GM19328 (cell line): ENCODE results near the gene ITIH4.

Experiments used
- ATAC-seq: cut with Tn5 transposase; IDR thresholded peaks from one replicate; pipeline ENCODE4 v1.9.1; 2021; ENCODE audit warnings: mild to moderate bottlenecking, moderate library complexity; ENCODE audit not compliant: unreplicated experiment

ITIH4 gene

GRCh38 chr3:52834871-52835501 is 4.5 kb upstream of the ITIH4 start, which contains the start of gene MUSTN1:
Gene MUSTN1 (minus strand): TSS chr3:52835019. CDS start chr3:52834948, 71 bp downstream.
- no peak for ATAC-seq

GRCh38 chr3:52833202-52833601 is 2.7 kb upstream of the ITIH4 start:
- no peak for ATAC-seq

GRCh38 chr3:52831500-52832301 is 1.2 kb upstream of the ITIH4 start:
- no peak for ATAC-seq

GRCh38 chr3:52829906-52830463 is 487 bp downstream of the ITIH4 start:
- ATAC-seq = no peak

- no peak for ATAC-seq
These were observed 990 bp downstream of the ITIH4 start for GRCh38 chr3:52829482-52829881.

- no peak for ATAC-seq
These were observed 2.6 kb downstream of the ITIH4 start for GRCh38 chr3:52827866-52828376.

- no peak for ATAC-seq
These were observed 3.0 kb downstream of the ITIH4 start for GRCh38 chr3:52827441-52827840.

- no peak for ATAC-seq
These were observed 6.4 kb downstream of the ITIH4 start for GRCh38 chr3:52824037-52824436.

GRCh38 chr3:52822363-52822762 is 8.1 kb downstream of the ITIH4 start:
- ATAC-seq = no peak

- no peak for ATAC-seq
These were observed 9.7 kb downstream of the ITIH4 start for GRCh38 chr3:52820736-52821135.

- ATAC-seq = no peak
These were observed 10.5 kb downstream of the ITIH4 start for GRCh38 chr3:52819936-52820335.

GRCh38 chr3:52817860-52818259 is 12.6 kb downstream of the ITIH4 start:
- ATAC-seq = no peak

GRCh38 chr3:52817221-52817620 is 13.3 kb downstream of the ITIH4 start:
- no peak for ATAC-seq

GRCh38 chr3:52816654-52817053 is 13.8 kb downstream of the ITIH4 start:
- no peak for ATAC-seq

GRCh38 chr3:52816199-52816598 is 14.3 kb downstream of the ITIH4 start:
- no peak for ATAC-seq

- no peak for ATAC-seq
These were observed 16.7 kb downstream of the ITIH4 start for GRCh38 chr3:52813810-52814209.

- no peak for ATAC-seq
These were observed 18.9 kb downstream of the ITIH4 start for GRCh38 chr3:52811452-52812011.

GRCh38 chr3:52810923-52811322 is 19.5 kb downstream of the ITIH4 start:
- no peak for ATAC-seq

- no peak for ATAC-seq
These were observed 20.7 kb downstream of the ITIH4 start for GRCh38 chr3:52809662-52810377.

GRCh38 chr3:52809149-52809548 is 21.3 kb downstream of the ITIH4 start:
- ATAC-seq = no peak
